PC-9 (cell line): ENCODE results near the gene ATXN1. TPM values are rescaled to one million over a fixed set of nuclear protein-coding genes. Genes with fewer than 3 reads are reported as not detected.

Experiments used
- BruUV-seq: library from RNA; stranded (reverse); fragments of 400-500 nt; replicated peaks from 2 replicates; lab custom pipeline; 2021; lab: Mats Ljungman, UMichigan
- CTCF ChIA-PET: fragments of 300-600 bp; sonication (Branson Sonifier 250); formaldehyde crosslinking; loops from one replicate; lab custom pipeline; 2022; ENCODE audit warnings: antibody characterized with exemption; lab: Charles Lee
- POLR2A ChIA-PET: fragments of 300-600 bp; sonication (Branson Sonifier 250); formaldehyde crosslinking; loops from one replicate; lab custom pipeline; 2022; ENCODE audit warnings: antibody characterized with exemption; ENCODE audit not compliant: unreplicated experiment; lab: Charles Lee
- DNase-seq, 2 experiments: peaks; one replicate each; pipeline versions ENCODE4 v3.0.0 to v3.0.0-alpha.2; 2015 to 2022; ENCODE audit warnings: mixed read lengths in 1 of 2
- H2AFZ ChIP-seq: fragments of 200-600 bp; sonication (generic); 2 replicates; pipeline ENCODE4 v1.8.1; 2017; ENCODE audit warnings: antibody characterized with exemption
- H3F3A ChIP-seq: fragments of 200-600 bp; sonication (generic); 2 replicates; pipeline ENCODE4 v1.8.1; 2017; ENCODE audit warnings: antibody characterized with exemption, mild to moderate bottlenecking, low read depth; ENCODE audit not compliant: insufficient read depth
- H3K27ac ChIP-seq: fragments of 200-600 bp; sonication (generic); 2 replicates; pipeline ENCODE4 v1.6.1; 2016; ENCODE audit warnings: mixed run types
- H3K27me3 ChIP-seq: fragments of 200-600 bp; sonication (generic); 2 replicates; pipeline ENCODE4 v1.6.1; 2016; ENCODE audit warnings: low read depth, mixed run types; ENCODE audit not compliant: insufficient read depth
- H3K36me3 ChIP-seq: fragments of 200-600 bp; sonication (generic); 2 replicates; pipeline ENCODE4 v1.6.1; 2016; ENCODE audit warnings: low read depth, mixed run types
- H3K4me1 ChIP-seq: fragments of 200-600 bp; sonication (generic); replicated peaks from 2 replicates; pipeline ENCODE4 v1.6.1; 2016; ENCODE audit warnings: mixed run types; ENCODE audit not compliant: insufficient read depth
- H3K4me2 ChIP-seq: fragments of 200-600 bp; sonication (generic); 2 replicates; pipeline ENCODE4 v1.6.1; 2017; ENCODE audit warnings: mixed run types
- H3K4me3 ChIP-seq: fragments of 200-600 bp; sonication (generic); 2 replicates; pipeline ENCODE4 v1.6.1; 2016; ENCODE audit warnings: mixed run types
- H3K79me2 ChIP-seq: fragments of 200-600 bp; sonication (generic); 2 replicates; pipeline ENCODE4 v1.6.1; 2017; ENCODE audit warnings: low read depth, mixed run types
- H3K9me2 ChIP-seq: fragments of 200-600 bp; sonication (generic); 2 replicates; pipeline ENCODE4 v1.8.1; 2017; ENCODE audit warnings: mild to moderate bottlenecking; ENCODE audit not compliant: insufficient read depth
- H3K9me3 ChIP-seq: fragments of 200-600 bp; sonication (generic); 2 replicates; pipeline ENCODE4 v1.8.1; 2016; ENCODE audit warnings: low read depth; ENCODE audit not compliant: insufficient read depth
- H4K20me1 ChIP-seq: fragments of 200-600 bp; sonication (generic); 2 replicates; pipeline ENCODE4 v1.8.1; 2017; ENCODE audit not compliant: insufficient read depth
- CTCF ChIP-seq: fragments of 200-600 bp; sonication (generic); conservative IDR thresholded peaks from 2 replicates; pipeline ENCODE4 v1.6.1; 2017; ENCODE audit warnings: mixed run types, antibody characterized with exemption, mild to moderate bottlenecking, moderate library complexity
- EZH2 ChIP-seq: fragments of 200-600 bp; sonication (generic); IDR thresholded peaks from 2 replicates; pipeline ENCODE4 v1.8.0; 2017; ENCODE audit warnings: antibody characterized with exemption, low read depth
- intact Hi-C: fragments of 100-400 bp; cut with micrococcal nuclease; formaldehyde crosslinking; loops from one replicate; pipeline ENCODE4 v1.10.0; 2022; ENCODE audit not compliant: unreplicated experiment
- total RNA-seq: library from RNA; stranded (reverse); gene quantifications from 2 replicates; pipeline ENCODE4 v1.2.3, GENCODE V29; 2021

The ATXN1 gene
- total RNA-seq, 1 experiment from 2014 or later, result 42.7 TPM

- no peak for DNase-seq
- peaks cover 6% of the 10 kb centered on the region; the same call in 1 of the 2 replicates for H3K36me3 ChIP-seq
- ChIA-PET CTCF (no interaction called here), POLR2A (no interaction called here)
- no peak overlapping the region for H2AFZ ChIP-seq
- TF ChIP-seq EZH2 (no peak), CTCF (no peak)
- no peak overlapping the region for H3K4me2 ChIP-seq
- H3K9me3 ChIP-seq, result peaks cover 1% of the 10 kb centered on the region; the same call in 1 of the 2 replicates
- no peaks in the 10 kb centered on the region for H3K4me1 ChIP-seq
- H3K27me3 ChIP-seq, result no peaks in the 10 kb centered on the region
- no peak overlapping the region for H3K4me3 ChIP-seq
- no TSS peak for BruUV-seq
- H3F3A ChIP-seq, result no peaks in the 10 kb centered on the region
- intact Hi-C loops, result no loop called here
- no peaks in the 10 kb centered on the region for H4K20me1 ChIP-seq
- no peak overlapping the region for H3K27ac ChIP-seq
- H3K79me2 ChIP-seq, result no peaks in the 10 kb centered on the region
- H3K9me2 ChIP-seq, result no peaks in the 10 kb centered on the region
These were observed 104.8 kb downstream of the ATXN1 start for GRCh38 chr6:16656451-16656850.

- no peak for DNase-seq
- no TSS peak for BruUV-seq
- H3K36me3 ChIP-seq, result peaks cover 6% of the 10 kb centered on the region; the same call in 1 of the 2 replicates
- H3K9me2 ChIP-seq, result no peaks in the 10 kb centered on the region
- no peaks in the 10 kb centered on the region for H3K79me2 ChIP-seq
- H3K4me3 ChIP-seq, result no peak overlapping the region
- POLR2A ChIA-PET, result no interaction called here
- TF ChIP-seq CTCF, result no peak
- no peak for TF ChIP-seq EZH2
- no peaks in the 10 kb centered on the region for H3F3A ChIP-seq
- CTCF ChIA-PET, result no interaction called here
- H3K27me3 ChIP-seq, result no peaks in the 10 kb centered on the region
- no peak overlapping the region for H2AFZ ChIP-seq
- H3K4me2 ChIP-seq, result no peak overlapping the region
- intact Hi-C loops, result no loop called here
- no peaks in the 10 kb centered on the region for H3K9me3 ChIP-seq
- no peak overlapping the region for H3K27ac ChIP-seq
- no peaks in the 10 kb centered on the region for H4K20me1 ChIP-seq
- no peaks in the 10 kb centered on the region for H3K4me1 ChIP-seq
These were observed 106.6 kb downstream of the ATXN1 start for GRCh38 chr6:16654701-16655100.

GRCh38 chr6:16653226-16653625 is 108.0 kb downstream of the ATXN1 start:
- Histone ChIP-seq H4K20me1 (no peaks in the 10 kb centered on the region), H3F3A (no peaks in the 10 kb centered on the region), H3K79me2 (no peaks in the 10 kb centered on the region), H3K27ac (no peak overlapping the region), H3K9me2 (no peaks in the 10 kb centered on the region), H3K36me3 (peaks cover 6% of the 10 kb centered on the region; the same call in 1 of the 2 replicates), H3K9me3 (no peaks in the 10 kb centered on the region), H3K4me3 (no peak overlapping the region), H2AFZ (no peak overlapping the region), H3K4me2 (no peak overlapping the region), H3K4me1 (no peaks in the 10 kb centered on the region), H3K27me3 (no peaks in the 10 kb centered on the region)
- no TSS peak for BruUV-seq
- no peak for DNase-seq
- POLR2A ChIA-PET, result no interaction called here
- CTCF ChIA-PET, result no interaction called here
- TF ChIP-seq CTCF (no peak), EZH2 (no peak)
- intact Hi-C loops, result no loop called here
